MCF 10A (cell line): ENCODE results near the gene ACTN4. TPM values are rescaled to one million over a fixed set of nuclear protein-coding genes. Genes with fewer than 3 reads are reported as not detected.
"Not testable (repeated sequence)": the region's sequence is repeated elsewhere in the genome, so short reads cannot be mapped to it uniquely, and the experiment has no call there.

Experiments
- BruUV-seq: library from RNA; stranded (reverse); fragments of 400-500 nt; replicated peaks from 2 replicates; lab custom pipeline; 2021; lab: Mats Ljungman, UMichigan
- CTCF ChIA-PET: fragments of 300-600 bp; sonication (Branson Sonifier 250); formaldehyde crosslinking; extraction: SDS; loops from one replicate; lab custom pipeline; 2021; ENCODE audit warnings: antibody characterized with exemption, inconsistent platforms; lab: Yijun Ruan, JAX
- POLR2A ChIA-PET: fragments of 300-600, 350-650 bp; sonication (Branson Sonifier 250); formaldehyde crosslinking; extraction: SDS; loops from one replicate; lab custom pipeline; 2020; ENCODE audit warnings: antibody characterized with exemption, inconsistent platforms; lab: Yijun Ruan, JAX
- DNase-seq: peaks from one replicate; pipeline ENCODE4 v3.0.0-alpha.2; 2018; ENCODE audit not compliant: unreplicated experiment
- H3K27ac Mint-ChIP-seq: one replicate; pipeline ENCODE4 v1.8.0; 2022; ENCODE audit warnings: mild to moderate bottlenecking, low read depth, mixed read lengths; ENCODE audit not compliant: unreplicated experiment
- H3K27me3 Mint-ChIP-seq: one replicate; pipeline ENCODE4 v1.8.0; 2022; ENCODE audit warnings: mixed read lengths; ENCODE audit not compliant: insufficient read depth, unreplicated experiment
- H3K36me3 Mint-ChIP-seq: one replicate; pipeline ENCODE4 v1.8.0; 2022; ENCODE audit warnings: mild to moderate bottlenecking, moderate library complexity, mixed read lengths; ENCODE audit not compliant: insufficient read depth, unreplicated experiment
- H3K4me1 Mint-ChIP-seq: one replicate; pipeline ENCODE4 v1.8.0; 2022; ENCODE audit warnings: mixed read lengths; ENCODE audit not compliant: insufficient read depth, unreplicated experiment
- H3K4me3 Mint-ChIP-seq: one replicate; pipeline ENCODE4 v1.8.0; 2022; ENCODE audit warnings: mild to moderate bottlenecking, moderate library complexity, mixed read lengths; ENCODE audit not compliant: unreplicated experiment
- H3K9me3 Mint-ChIP-seq: one replicate; pipeline ENCODE4 v1.8.0; 2022; ENCODE audit warnings: mixed read lengths; ENCODE audit not compliant: unreplicated experiment
- CTCF ChIP-seq: fragments of 200-600 bp; IDR thresholded peaks from one replicate; pipeline ENCODE4 v1.8.0; 2022; ENCODE audit warnings: antibody characterized with exemption, mild to moderate bottlenecking; ENCODE audit not compliant: unreplicated experiment
- intact Hi-C: fragments of 100-400 bp; cut with micrococcal nuclease; formaldehyde crosslinking; loops from 2 replicates; pipeline ENCODE4 v1.14.1; 2022
- total RNA-seq: library from RNA; stranded (reverse); gene quantifications from 2 replicates; pipeline ENCODE4 v1.2.3, GENCODE V29; 2022

Gene ACTN4
- total RNA-seq, 1 experiment from 2014 or later, result 300 TPM

- no peak for DNase-seq
- intact Hi-C loops, result no loop called here
- ChIA-PET POLR2A (interaction anchor here (1.5 kb wide), 1 partner anchor 10 kb away, joined by 3 read pairs; no protein-coding TSS in a partner anchor), CTCF (interaction anchor here (0.7 to 2.2 kb wide), 2 partner anchors 10 to 147 kb away, joined by 3 to 17 read pairs; no protein-coding TSS in a partner anchor)
- Mint-ChIP-seq H3K27me3 (no peaks in the 10 kb centered on the region), H3K9me3 (no peaks in the 10 kb centered on the region), H3K4me3 (no peak overlapping the region), H3K27ac (peak overlapping the region; percentile 51), H3K4me1 (peaks cover 4% of the 10 kb centered on the region), H3K36me3 (peaks cover 94% of the 10 kb centered on the region)
- no peak for TF ChIP-seq CTCF
- BruUV-seq, result no TSS peak
Observed at GRCh38 chr19:38624822-38625221, 22.6 kb upstream of the ACTN4 start.

GRCh38 chr19:38626401-38626800 is 21.0 kb upstream of the ACTN4 start:
- intact Hi-C loops, result no loop called here
- DNase-seq, result no peak
- no peak for TF ChIP-seq CTCF
- H3K9me3 Mint-ChIP-seq, result no peaks in the 10 kb centered on the region
- ChIA-PET POLR2A (interaction anchor here (0.6 kb wide), 1 partner anchor 71 kb away, joined by 6 read pairs; no protein-coding TSS in a partner anchor), CTCF (interaction anchor here (1.5 to 2.2 kb wide), 2 partner anchors 8 to 63 kb away, joined by 3 to 17 read pairs; no protein-coding TSS in a partner anchor)
- no TSS peak for BruUV-seq
- H3K27me3 Mint-ChIP-seq, result no peaks in the 10 kb centered on the region
- H3K27ac Mint-ChIP-seq, result no peak overlapping the region
- peaks cover 94% of the 10 kb centered on the region for H3K36me3 Mint-ChIP-seq
- no peaks in the 10 kb centered on the region for H3K4me1 Mint-ChIP-seq
- no peak overlapping the region for H3K4me3 Mint-ChIP-seq

GRCh38 chr19:38629568-38629967 is 17.9 kb upstream of the ACTN4 start:
- BruUV-seq, result no TSS peak
- TF ChIP-seq CTCF, result no peak
- H3K36me3 Mint-ChIP-seq, result peaks cover 85% of the 10 kb centered on the region
- intact Hi-C loops, result no loop called here
- no peaks in the 10 kb centered on the region for H3K9me3 Mint-ChIP-seq
- CTCF ChIA-PET, result interaction anchor here (0.6 to 1.0 kb wide), 3 partner anchors 12 to 511 kb away, joined by 3 to 5 read pairs (median 3); no protein-coding TSS in a partner anchor
- H3K4me1 Mint-ChIP-seq, result peaks cover 3% of the 10 kb centered on the region
- POLR2A ChIA-PET, result interaction anchor here (0.7 to 1.8 kb wide), 3 partner anchors 9 to 12 kb away, joined by 3 to 5 read pairs (median 4); partner anchors contain the start of gene EIF3K
- no peak overlapping the region for H3K27ac Mint-ChIP-seq
- no peak overlapping the region for H3K4me3 Mint-ChIP-seq
- DNase-seq, result no peak
- no peaks in the 10 kb centered on the region for H3K27me3 Mint-ChIP-seq

- BruUV-seq, H3K9me3 Mint-ChIP-seq, DNase-seq, H3K4me3 Mint-ChIP-seq, CTCF ChIA-PET, H3K4me1 Mint-ChIP-seq, H3K27ac Mint-ChIP-seq, H3K27me3 Mint-ChIP-seq, POLR2A ChIA-PET: not testable (repeated sequence)
- intact Hi-C loops, result loop anchor here (10.0 kb wide), 1 partner anchor 396 kb away; no protein-coding TSS in a partner anchor
- peaks cover 74% of the 10 kb centered on the region for H3K36me3 Mint-ChIP-seq
Observed at GRCh38 chr19:38631301-38631700, 16.1 kb upstream of the ACTN4 start.

- H3K27ac Mint-ChIP-seq, H3K9me3 Mint-ChIP-seq, BruUV-seq, H3K4me3 Mint-ChIP-seq, H3K27me3 Mint-ChIP-seq, DNase-seq: not testable (repeated sequence)
- Mint-ChIP-seq H3K4me1 (peaks cover 12% of the 10 kb centered on the region), H3K36me3 (peaks cover 74% of the 10 kb centered on the region)
- intact Hi-C loops, result loop anchor here (10.0 kb wide), 1 partner anchor 397 kb away; no protein-coding TSS in a partner anchor
- CTCF ChIA-PET, result interaction anchor here (0.7 to 1.6 kb wide), 2 partner anchors 87 to 229 kb away, joined by 3 to 5 read pairs; partner anchors contain the start of gene FAM98C
- POLR2A ChIA-PET, result interaction anchor here (1.4 kb wide), 1 partner anchor 13 kb away, joined by 7 read pairs; the partner anchor contains the start of gene EIF3K
Observed at GRCh38 chr19:38631811-38632475, 15.5 kb upstream of the ACTN4 start.
